HL-60/S4 treated with retinoic acid at 250 ng/mL for 4 days and 3 days (cell line): Measurements from ENCODE around the gene PIK3C2G.
"Not testable (repeated sequence)": the region's sequence is repeated elsewhere in the genome, so short reads cannot be mapped to it uniquely, and the experiment has no call there.

Experiments
- in situ Hi-C: fragments of 300-500 bp; cut with MboI; formaldehyde crosslinking; loops from 2 replicates; pipeline ENCODE4 v1.7.0; 2022; ENCODE audit warnings: low sequenced_read_pairs

The PIK3C2G gene

GRCh38 chr12:18689771-18690170 lies 428.5 kb downstream of the PIK3C2G start:
- in situ Hi-C loops, result no loop called here

- in situ Hi-C loops, result no loop called here
These were observed 429.3 kb downstream of the PIK3C2G start for GRCh38 chr12:18690653-18691052.

- in situ Hi-C loops, result not testable (repeated sequence)
These were observed 432.7 kb downstream of the PIK3C2G start for GRCh38 chr12:18693986-18694385.

GRCh38 chr12:18696971-18697602 lies 435.8 kb downstream of the PIK3C2G start:
- in situ Hi-C loops, result no loop called here
